Measurements from ENCODE around the gene ATG4C.

GRCh38 chr1:62891956-62892562 is 108.1 kb downstream of the ATG4C start:
- no peak for TF ChIP-seq POLR2A (IDR thresholded peaks at IDR 0.05)
- no peak for TF ChIP-seq CTCF (IDR thresholded peaks at IDR 0.05 in 4 of 5, conservative IDR thresholded peaks at IDR 0.05 in 1 of 5)

All from gastrocnemius medialis (tissue), 4 donors.